HG02571 (cell line): Measurements from ENCODE around the gene ABI3BP.

ENCODE experiments used
- ATAC-seq: cut with Tn5 transposase; IDR thresholded peaks from one replicate; pipeline ENCODE4 v1.9.1; 2021; ENCODE audit warnings: mild to moderate bottlenecking, moderate library complexity; ENCODE audit not compliant: unreplicated experiment

The ABI3BP gene

DNA sequence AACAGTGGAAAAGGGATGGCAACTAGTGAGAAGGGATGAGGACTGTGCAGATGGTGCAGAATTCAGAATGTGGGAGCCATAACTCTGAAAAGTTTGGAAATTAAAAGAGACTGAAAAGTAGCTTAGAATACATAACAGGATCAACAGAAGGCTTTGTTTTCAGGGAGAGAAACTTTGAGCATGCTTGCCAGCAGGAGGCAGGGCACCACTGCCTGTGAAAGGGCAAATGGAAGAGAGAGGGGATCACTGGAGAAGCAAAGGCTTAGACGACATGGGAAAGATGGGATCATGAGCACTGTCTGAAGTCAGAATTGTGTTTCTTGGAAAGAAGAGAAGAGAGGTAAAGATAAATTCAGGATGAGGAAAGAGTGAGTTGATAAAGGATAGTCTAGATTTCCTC, 99.6 kb downstream of the ABI3BP start:
- ATAC-seq = no peak

DNA sequence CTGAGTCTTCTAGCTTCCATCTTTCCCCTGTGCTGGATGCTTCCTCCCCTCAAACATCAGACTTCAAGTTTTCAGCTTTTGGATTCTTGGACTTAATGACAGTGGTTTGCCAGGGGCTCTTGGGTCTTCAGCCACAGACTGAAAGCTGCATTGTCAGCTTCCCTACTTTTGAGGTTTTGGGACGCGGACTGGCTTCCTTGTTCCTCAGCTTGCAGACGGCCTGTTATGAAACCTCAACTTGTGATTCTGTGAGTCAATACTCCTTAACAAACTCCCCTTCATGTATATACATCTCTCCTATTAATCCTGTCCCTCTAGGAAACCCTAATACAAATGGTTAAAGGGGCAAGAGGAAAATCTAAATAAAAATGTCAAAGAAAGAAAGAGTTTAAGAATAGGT, 100.1 kb downstream of the ABI3BP start:
- no peak for ATAC-seq

- ATAC-seq = no peak
Measured at GRCh38 chr3:100891827-100892226, 101.4 kb downstream of the ABI3BP start.

- ATAC-seq = no peak
Measured at GRCh38 chr3:100891033-100891432, 102.2 kb downstream of the ABI3BP start.

DNA sequence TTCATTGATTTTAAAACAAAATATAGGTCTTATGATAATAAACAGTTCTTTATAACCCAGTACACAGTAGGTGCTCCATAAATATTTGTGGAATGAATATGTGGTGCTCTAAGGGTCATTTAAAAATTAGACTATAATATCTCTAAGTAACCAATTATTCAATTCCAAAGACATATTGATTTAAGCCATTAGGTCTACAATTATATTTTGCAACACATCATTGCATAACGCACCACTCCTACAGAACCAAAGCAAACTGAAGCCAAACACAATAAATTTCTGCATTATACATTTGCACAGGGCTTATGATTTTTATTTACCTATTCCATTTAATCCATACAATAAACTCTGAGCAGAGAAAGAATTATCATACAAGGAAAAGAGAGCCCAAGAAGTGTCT, 104.3 kb downstream of the ABI3BP start:
- ATAC-seq = no peak

GRCh38 chr3:100882571-100882984, 110.6 kb downstream of the ABI3BP start:
- no peak for ATAC-seq

GRCh38 chr3:100880845-100881244, 112.4 kb downstream of the ABI3BP start:
- no peak for ATAC-seq

DNA sequence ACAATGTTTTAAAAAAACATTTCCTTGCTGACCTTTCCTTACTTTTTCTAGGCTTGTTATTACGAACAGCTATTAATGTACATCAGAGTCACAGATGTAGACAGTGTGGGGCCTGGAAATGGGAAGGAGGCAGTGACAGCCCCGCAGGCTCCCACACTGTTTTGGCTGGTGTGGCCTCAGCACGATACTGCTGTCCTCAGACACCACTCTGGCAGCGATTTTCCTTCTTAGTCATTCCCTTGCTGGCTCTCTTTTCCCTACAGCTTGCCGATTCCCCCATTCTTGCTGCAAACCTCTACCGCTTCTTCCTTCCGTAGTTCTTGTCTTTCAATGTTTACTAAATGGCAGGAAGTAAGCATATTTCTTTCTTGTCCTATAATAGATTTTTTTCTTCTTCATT, 113.1 kb downstream of the ABI3BP start:
- ATAC-seq = no peak

DNA sequence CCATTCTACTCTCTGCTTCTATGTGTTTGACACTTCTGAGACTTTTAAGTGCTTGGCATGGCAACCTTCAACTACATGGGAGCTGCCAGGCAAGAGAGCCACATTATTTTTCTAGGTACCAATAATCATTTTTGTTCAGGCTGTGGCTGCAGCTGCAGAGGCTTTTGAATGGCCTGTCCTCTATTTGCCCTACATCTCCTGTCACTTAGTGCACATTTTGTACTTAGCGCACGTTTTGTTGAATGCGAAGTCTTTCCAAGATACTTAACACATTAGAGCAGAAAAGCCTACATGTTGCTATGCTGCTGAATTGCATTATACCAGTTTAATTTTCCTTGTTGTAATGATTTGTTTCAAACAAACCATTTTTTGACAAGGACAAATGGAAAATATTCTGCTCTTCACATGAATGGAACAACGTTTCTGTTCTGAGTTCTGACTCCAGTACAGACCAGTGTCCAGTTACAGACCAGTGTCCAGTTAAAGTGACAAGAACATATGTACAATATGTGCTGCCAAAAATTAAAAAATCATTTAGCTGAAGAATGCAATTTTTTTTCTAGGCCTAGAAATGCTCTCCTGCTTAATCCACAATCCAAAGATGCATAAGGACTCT, 113.9 kb downstream of the ABI3BP start:
- ATAC-seq = no peak

GRCh38 chr3:100877286-100877685, 115.9 kb downstream of the ABI3BP start:
- ATAC-seq = no peak

GRCh38 chr3:100875239-100875638, 118.0 kb downstream of the ABI3BP start:
- no peak for ATAC-seq

GRCh38 chr3:100873611-100874010, 119.6 kb downstream of the ABI3BP start:
- no peak for ATAC-seq

- no peak for ATAC-seq
Measured at GRCh38 chr3:100871306-100871705, 121.9 kb downstream of the ABI3BP start.

GRCh38 chr3:100869787-100870186, 123.4 kb downstream of the ABI3BP start:
- no peak for ATAC-seq

- ATAC-seq = no peak
Measured at GRCh38 chr3:100868894-100869293, 124.3 kb downstream of the ABI3BP start.

- no peak for ATAC-seq
Measured at GRCh38 chr3:100868096-100868495, 125.1 kb downstream of the ABI3BP start.

DNA sequence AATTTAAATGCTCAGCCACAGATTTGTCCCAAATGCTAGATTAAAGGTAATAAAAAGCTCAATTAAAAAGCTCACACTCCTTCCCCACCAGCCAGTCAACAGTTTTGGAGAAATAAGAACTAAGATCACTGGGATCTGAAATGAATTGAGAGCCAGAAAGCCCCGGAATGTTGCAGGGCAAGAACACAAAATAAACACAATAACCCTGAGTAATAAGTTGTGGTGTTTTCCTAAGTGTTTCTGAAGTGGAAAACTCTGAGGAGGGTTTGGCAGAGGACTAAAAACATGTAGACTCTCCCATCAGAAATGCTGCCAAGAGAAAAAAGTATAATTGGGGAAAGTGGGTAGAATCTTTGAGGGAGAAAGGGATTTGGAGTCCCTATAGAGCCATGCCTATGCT, 127.8 kb downstream of the ABI3BP start:
- no peak for ATAC-seq

GRCh38 chr3:100864471-100865250, 128.6 kb downstream of the ABI3BP start:
- no peak for ATAC-seq

- ATAC-seq = no peak
Measured at GRCh38 chr3:100857863-100858262, 135.4 kb downstream of the ABI3BP start.

DNA sequence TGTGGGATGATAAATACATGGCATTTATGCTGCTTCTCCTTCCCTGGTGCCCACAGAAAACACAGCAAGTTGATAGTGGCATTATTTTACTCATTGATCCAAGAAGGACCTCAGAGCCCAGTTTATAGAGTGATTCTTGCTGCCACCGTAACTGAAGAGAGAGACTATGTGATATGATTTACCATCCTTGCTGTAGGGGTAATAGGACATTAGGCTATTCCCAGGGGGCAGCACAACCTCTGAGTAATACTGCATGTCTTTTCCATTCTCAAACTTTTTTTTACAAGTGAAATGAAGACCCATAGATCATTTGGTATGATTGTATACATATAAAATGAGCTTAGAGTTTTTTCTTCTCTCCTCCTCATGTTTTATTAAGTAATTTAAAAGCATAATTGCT, 136.4 kb downstream of the ABI3BP start:
- ATAC-seq = no peak

DNA sequence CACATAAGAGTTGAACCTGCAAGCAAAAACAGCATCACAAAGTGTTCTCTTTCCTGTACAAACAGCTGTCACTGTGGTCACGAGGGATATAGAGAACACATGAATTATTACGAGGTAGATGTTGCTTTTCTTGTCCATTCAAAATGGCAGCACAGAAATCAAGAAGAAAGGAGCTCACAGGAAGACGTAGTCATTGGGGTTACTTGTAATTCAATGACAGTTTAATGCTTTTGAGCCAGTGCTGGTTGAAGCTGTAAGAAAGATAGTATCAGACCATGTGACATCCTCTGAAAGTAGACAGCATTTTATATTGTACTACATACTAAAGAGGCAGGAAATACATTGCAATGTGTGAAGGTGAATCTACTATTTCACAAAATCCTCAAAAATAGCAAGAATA, 140.4 kb downstream of the ABI3BP start:
- no peak for ATAC-seq

GRCh38 chr3:100850701-100851100, 142.5 kb downstream of the ABI3BP start:
- ATAC-seq = no peak

- ATAC-seq = no peak
Measured at GRCh38 chr3:100850156-100850555, 143.1 kb downstream of the ABI3BP start.
